ENCODE measurements around the gene HADHA.

DNA sequence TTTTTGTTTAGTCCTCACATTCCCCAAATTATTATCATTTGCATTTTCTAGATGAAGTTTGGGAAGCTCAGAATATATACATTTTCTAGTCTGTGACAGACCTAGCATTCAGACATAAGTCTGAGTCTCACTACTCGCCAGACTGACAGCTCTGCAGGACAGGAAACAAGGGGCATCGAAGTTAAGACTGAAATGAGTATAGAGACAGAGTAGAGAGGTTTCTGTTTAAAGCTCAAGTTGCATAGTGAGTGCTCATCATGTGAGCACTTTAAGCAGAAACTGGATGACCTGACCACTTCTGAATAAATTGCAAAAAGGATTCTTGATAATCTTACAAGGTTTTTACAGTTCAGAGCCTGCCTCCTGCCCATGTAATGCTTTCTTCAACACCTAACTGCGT lies 1.4 kb upstream of the HADHA start:
- TF ChIP-seq, protein P1, sequence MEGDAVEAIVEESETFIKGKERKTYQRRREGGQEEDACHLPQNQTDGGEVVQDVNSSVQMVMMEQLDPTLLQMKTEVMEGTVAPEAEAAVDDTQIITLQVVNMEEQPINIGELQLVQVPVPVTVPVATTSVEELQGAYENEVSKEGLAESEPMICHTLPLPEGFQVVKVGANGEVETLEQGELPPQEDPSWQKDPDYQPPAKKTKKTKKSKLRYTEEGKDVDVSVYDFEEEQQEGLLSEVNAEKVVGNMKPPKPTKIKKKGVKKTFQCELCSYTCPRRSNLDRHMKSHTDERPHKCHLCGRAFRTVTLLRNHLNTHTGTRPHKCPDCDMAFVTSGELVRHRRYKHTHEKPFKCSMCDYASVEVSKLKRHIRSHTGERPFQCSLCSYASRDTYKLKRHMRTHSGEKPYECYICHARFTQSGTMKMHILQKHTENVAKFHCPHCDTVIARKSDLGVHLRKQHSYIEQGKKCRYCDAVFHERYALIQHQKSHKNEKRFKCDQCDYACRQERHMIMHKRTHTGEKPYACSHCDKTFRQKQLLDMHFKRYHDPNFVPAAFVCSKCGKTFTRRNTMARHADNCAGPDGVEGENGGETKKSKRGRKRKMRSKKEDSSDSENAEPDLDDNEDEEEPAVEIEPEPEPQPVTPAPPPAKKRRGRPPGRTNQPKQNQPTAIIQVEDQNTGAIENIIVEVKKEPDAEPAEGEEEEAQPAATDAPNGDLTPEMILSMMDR (IDR thresholded peaks at IDR 0.05) = no peak
- no peak for TF ChIP-seq EP300 (IDR thresholded peaks at IDR 0.05)

Data from stomach (tissue), 4 donors.